GM04503 (cell line): ENCODE results near the gene CCDC141.
A peak's percentile ranks its signal among the peaks of the same experiment; 100 is the strongest.

Experiments used
- DNase-seq: peaks from one replicate; pipeline ENCODE4 v3.0.0-alpha.2; 2012; ENCODE audit warnings: low read depth

The CCDC141 gene

GRCh38 chr2:178865146-178865936 lies 184.6 kb downstream of the CCDC141 start:
- no peak for DNase-seq

GRCh38 chr2:178863856-178864620 lies 185.9 kb downstream of the CCDC141 start:
- DNase-seq = no peak

GRCh38 chr2:178863130-178863855 lies 186.6 kb downstream of the CCDC141 start:
- no peak for DNase-seq

- DNase-seq = no peak
These were observed 189.4 kb downstream of the CCDC141 start for GRCh38 chr2:178860551-178860950.

GRCh38 chr2:178859730-178860129 lies 190.2 kb downstream of the CCDC141 start:
- no peak for DNase-seq

GRCh38 chr2:178858896-178859625 lies 190.9 kb downstream of the CCDC141 start:
- no peak for DNase-seq

GRCh38 chr2:178855151-178855550 lies 194.8 kb downstream of the CCDC141 start:
- DNase-seq = no peak

- no peak for DNase-seq
These were observed 201.6 kb downstream of the CCDC141 start for GRCh38 chr2:178848335-178848734.

- no peak for DNase-seq
These were observed 203.5 kb downstream of the CCDC141 start for GRCh38 chr2:178846458-178846802.

GRCh38 chr2:178845566-178846457 lies 204.1 kb downstream of the CCDC141 start:
- peak; percentile 28 for DNase-seq

- no peak for DNase-seq
These were observed 205.2 kb downstream of the CCDC141 start for GRCh38 chr2:178844701-178845100.

GRCh38 chr2:178844269-178844668 lies 205.7 kb downstream of the CCDC141 start:
- DNase-seq = no peak

- no peak for DNase-seq
These were observed 206.2 kb downstream of the CCDC141 start for GRCh38 chr2:178843697-178844096.

- no peak for DNase-seq
These were observed 213.1 kb downstream of the CCDC141 start for GRCh38 chr2:178836807-178837206.

- DNase-seq = no peak
These were observed 215.9 kb downstream of the CCDC141 start for GRCh38 chr2:178834086-178834485.

- no peak for DNase-seq
These were observed 216.6 kb downstream of the CCDC141 start for GRCh38 chr2:178833382-178833781.

- DNase-seq = no peak
These were observed 219.5 kb downstream of the CCDC141 start for GRCh38 chr2:178830451-178830850.

- DNase-seq = no peak
These were observed 220.0 kb downstream of the CCDC141 start for GRCh38 chr2:178829981-178830380.

- DNase-seq = no peak
These were observed 220.5 kb downstream of the CCDC141 start for GRCh38 chr2:178829299-178829960.

- DNase-seq = no peak
These were observed 221.5 kb downstream of the CCDC141 start for GRCh38 chr2:178828486-178828881.
